WI38 (cell line): Measurements from ENCODE around the gene FLYWCH1.
A peak's percentile ranks its signal among the peaks of the same experiment; 100 is the strongest.

Experiments used
- H3K4me3 ChIP-seq: 2 replicates; pipeline ENCODE4 v1.5.1; 2011; ENCODE audit warnings: low read depth, mild to moderate bottlenecking, control low read depth, low read length
- TF ChIP-seq, protein P1 (sequence below): IDR thresholded peaks from 2 replicates; pipeline ENCODE4 v1.5.1; 2012; ENCODE audit warnings: low read depth, mild to moderate bottlenecking, control low read depth, low read length

The FLYWCH1 gene

DNA sequence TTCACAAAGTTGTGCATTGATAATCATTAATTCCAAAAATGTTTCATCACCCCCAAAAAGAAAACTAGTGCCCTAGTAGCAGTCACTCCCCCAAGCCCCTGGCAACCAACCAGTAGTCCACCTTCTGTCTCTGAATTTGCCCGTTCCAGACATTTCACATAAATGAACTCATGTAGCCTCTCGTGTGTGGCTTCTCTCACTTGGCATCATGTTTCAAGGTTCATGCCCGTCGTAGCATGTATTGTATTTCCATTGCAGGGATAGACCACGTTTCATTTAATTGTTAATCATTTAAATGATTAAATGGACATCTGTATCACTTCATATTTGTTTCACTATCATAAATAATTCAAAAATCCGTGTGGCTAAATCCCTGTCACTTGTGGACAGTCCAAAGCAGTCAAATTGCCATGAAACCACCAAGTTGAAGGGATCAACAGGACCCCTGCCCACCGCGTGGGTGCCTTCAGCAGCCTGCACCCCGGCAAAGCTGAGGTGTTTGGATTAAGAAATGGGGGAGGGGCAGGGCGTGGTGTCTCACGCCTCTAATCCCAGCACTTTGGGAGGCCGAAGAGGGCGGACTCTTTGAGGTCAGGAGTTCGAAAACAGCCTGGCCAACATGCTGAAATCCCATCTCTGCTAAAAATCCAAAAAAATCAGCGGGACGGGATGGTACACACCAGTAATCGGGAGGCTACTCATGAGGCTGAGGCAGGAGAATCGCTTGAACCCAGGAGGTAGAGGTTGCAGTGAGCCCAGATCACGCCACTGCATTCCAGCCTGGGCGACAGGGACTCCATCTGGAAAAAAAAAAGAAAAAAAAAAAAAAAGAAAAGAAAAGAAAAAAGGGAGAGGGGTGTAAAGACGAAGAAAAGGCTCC lies 37.5 kb upstream of the FLYWCH1 start:
- TF ChIP-seq, protein P1, sequence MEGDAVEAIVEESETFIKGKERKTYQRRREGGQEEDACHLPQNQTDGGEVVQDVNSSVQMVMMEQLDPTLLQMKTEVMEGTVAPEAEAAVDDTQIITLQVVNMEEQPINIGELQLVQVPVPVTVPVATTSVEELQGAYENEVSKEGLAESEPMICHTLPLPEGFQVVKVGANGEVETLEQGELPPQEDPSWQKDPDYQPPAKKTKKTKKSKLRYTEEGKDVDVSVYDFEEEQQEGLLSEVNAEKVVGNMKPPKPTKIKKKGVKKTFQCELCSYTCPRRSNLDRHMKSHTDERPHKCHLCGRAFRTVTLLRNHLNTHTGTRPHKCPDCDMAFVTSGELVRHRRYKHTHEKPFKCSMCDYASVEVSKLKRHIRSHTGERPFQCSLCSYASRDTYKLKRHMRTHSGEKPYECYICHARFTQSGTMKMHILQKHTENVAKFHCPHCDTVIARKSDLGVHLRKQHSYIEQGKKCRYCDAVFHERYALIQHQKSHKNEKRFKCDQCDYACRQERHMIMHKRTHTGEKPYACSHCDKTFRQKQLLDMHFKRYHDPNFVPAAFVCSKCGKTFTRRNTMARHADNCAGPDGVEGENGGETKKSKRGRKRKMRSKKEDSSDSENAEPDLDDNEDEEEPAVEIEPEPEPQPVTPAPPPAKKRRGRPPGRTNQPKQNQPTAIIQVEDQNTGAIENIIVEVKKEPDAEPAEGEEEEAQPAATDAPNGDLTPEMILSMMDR = no peak
- no peak overlapping the region for H3K4me3 ChIP-seq

DNA sequence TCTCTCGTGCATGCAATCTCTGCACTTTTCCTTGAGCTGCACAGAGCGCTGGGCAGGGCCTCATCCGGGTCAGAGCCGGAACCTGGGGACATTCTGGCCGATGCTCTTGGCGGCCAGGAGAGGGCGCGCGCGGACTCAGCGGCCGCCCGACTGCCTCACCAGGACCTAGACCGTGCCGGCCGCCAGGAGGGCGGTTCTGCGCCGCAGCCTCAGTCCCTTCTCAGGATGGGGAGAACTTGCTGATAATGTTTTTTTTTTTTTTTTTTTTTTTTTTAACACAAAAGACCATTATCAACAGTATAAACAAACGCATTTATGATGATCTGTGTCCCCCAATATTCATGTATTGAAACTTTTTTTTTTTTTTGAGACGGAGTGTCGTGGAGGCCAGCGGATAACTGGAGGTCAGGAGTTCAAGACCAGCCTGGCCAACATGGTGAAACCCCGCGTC lies 36.8 kb upstream of the FLYWCH1 start:
- H3K4me3 ChIP-seq = no peak overlapping the region
- TF ChIP-seq, protein P1 = peak; percentile 96

DNA sequence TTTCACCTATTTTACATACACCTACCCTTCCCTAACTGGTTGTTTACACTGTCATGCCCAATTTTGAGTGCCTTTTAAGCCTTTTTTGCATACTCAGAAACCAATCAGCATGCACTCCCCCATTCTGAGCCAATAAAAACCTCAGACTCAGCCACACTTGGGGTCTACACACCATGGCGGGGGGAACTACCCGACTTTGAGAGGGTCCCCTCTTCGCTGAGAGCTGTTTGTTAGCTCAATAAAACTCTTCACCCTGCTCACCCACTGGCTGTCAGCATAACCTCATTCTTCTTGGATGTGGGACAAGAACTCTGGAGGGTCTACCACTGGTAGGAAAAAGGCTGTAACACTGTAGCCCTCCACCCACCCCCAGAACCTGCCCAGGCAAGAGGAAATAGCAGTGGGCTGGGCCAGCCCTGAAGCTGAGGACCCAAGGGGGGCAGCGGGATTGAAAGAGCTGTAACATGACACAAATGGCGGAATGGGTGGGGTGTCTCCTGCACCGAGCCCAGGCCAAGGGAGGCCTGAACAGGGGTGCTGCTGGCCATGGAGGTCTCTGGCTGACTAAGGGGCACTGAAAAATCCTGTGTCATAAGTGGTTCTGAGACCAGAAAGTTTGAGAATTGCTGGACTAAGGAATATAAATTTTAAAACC lies 31.8 kb upstream of the FLYWCH1 start:
- H3K4me3 ChIP-seq = no peak overlapping the region
- TF ChIP-seq, protein P1 = no peak

DNA sequence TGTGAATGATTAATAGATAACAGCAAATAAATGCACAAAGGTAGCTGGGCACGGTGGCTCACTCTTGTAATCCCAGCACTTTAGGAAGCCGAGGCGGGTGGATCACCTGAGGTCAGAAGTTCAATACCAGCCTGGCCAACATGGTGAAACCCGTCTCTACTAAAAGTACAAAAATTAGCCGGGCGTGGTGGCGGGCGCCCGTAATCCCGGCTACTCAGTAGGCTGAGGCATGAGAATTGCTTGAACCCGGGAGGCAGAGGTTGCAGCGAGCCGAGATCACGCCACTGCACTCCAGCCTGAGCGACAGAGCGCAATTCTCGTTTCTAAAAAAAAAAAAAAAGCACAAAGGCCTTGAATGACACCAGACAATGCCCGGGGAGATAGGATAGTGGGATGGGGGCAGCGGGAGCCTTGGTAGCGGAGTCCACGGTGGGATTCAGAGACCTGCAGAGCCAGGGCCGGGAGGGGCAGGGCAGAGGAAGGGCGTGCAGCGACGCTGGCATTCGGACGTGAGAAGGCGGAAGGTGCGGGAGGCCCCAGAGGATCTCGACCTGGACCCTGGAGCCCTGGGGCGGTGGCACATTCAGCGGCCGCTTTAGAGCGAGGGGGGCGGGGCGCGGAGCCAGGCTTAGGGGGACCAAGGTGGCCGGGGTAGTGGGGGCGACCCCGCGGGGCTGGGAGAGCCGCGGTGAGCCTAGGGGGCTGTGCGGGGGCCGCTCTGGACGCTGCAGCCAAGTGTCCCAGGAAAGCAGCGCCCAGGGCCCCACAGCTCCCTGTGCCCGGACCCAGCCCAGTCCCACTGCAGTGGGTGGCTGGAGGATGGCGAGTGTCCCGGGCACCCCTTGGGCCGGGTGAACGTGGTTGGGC lies 29.7 kb upstream of the FLYWCH1 start:
- TF ChIP-seq, protein P1 = no peak
- peak overlapping the region; percentile 88 for H3K4me3 ChIP-seq

DNA sequence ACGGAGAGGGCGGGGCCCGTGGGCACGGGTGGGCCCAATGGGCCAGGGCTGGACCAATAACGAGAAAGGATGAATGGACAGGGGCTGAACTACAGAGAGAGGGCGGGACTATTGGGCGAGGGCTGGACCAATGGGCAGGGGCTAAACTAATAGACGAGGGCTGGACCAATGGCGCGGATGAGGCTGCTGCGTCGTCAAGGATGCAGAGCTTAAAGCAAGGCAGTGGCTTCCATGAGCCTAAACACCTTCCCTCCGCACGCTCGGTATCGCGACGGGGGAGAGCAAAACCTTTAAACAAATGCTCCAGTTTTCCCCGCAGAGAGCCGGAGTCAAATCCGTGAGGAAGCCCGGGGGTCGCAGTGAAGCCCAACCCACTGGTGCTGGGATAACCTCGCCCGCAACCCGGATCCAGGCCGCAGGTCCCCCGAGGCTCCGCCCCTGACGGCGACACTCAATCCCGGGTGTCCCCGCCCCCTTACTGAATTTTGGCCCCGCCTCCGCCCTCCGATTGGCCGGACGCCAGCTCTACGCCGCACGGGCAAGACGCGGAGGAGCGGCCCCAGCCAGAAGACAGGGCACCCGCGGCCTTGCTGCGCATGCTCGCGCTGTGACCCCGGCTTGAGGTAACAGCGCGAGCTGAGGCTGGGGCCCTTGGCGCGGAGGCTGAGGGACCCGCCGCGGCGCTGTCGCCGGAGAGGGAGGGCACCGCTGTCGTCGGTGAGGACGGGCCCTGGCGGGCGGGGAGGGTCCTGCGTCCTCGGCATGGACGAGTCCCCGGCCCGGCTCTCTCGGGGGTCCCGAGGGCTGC lies 28.9 kb upstream of the FLYWCH1 start, which contains the start of gene FLYWCH2:
Gene FLYWCH2 (plus strand): TSS at position 566 of the 808 bp plus-strand sequence. CDS start 13,235 bp downstream, outside the sequence.
- peak within 1 kb of the TSS; percentile 88 for H3K4me3 ChIP-seq
- TF ChIP-seq, protein P1 = no peak

DNA sequence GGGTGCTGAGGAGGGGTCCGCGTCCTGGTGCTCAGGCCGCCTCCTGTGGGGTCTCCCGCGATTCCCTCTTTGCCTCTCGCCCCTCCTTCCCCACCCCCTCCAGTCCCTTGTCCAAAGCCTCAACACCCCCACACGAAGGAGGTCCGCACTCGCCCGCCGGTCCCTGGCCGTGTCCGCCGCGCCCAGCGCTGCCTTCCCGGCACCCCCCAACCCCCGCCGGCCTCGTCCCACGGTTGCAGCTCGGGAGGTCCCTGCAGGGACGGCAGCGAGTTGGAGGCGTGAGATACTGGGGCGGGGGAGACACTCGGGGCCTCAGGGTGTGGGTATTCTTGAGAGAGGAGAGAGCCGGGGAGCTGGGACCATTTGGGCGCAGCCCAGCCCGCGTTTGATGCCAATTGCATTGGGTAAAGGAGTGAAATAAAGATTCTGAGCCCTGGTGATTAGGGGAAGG lies 28.2 kb upstream of the FLYWCH1 start:
- peak overlapping the region; percentile 88 for H3K4me3 ChIP-seq
- TF ChIP-seq, protein P1 = no peak
